ENCODE results near the gene CLCN7.

CLCN7 gene

DNA sequence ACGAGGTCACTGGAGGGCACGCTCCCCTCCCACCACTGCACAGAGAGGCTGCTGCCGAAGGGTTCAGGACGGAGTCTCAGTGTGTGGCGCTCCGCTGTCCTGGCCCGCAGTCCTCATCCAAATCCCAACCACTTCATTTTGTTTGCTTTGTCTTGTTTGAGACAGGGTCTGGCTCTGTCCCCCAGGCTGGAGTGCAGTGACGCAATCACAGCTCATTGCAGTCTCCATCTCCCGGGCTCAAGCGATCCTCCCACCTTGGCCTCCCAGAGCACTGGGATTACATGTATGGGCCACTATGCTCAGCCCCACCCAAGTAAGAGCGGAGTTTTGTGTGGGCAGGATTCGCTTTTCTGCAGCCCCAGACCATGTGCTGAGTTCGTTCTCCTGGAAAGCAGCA, 73.1 kb downstream of the CLCN7 start:
- DNase-seq (ENCODE audit: low read depth in 2 of 2): no peak

DNA sequence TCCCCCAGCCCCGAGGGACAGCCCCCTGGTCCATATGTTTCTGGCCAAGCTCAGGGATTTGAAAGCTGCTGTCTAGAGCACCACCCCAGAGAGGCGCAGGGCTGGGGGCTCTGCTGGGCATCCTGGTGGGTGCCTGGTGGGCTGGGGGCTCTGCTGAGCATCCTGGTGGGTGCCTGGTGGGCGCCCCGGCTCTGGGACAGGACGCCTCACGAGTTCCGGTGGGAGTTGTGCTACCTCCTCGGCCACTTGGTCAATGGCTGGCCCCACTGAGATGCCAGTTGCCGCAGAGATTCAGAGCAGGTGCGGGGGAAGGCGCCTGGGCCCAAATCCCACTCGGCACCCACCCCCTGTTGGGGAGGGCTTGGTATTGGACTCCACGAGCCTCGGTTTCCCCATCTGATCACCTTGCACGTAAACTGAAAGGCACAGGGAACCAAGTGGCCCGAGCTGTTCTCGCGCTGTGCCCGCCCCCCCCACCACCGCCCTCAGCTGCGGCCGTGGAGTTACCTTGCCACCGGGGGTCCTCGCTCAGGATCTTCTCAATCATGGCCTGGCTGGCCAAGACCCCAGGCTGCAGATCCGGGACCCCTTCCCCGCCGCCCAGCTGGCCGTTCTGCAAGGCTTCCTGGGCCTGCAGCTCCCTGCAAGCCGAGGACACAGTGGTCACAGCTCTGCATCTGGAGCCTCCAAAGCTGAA, 73.6 kb downstream of the CLCN7 start:
- DNase-seq (ENCODE audit: low read depth in 2 of 2): no peak

DNA sequence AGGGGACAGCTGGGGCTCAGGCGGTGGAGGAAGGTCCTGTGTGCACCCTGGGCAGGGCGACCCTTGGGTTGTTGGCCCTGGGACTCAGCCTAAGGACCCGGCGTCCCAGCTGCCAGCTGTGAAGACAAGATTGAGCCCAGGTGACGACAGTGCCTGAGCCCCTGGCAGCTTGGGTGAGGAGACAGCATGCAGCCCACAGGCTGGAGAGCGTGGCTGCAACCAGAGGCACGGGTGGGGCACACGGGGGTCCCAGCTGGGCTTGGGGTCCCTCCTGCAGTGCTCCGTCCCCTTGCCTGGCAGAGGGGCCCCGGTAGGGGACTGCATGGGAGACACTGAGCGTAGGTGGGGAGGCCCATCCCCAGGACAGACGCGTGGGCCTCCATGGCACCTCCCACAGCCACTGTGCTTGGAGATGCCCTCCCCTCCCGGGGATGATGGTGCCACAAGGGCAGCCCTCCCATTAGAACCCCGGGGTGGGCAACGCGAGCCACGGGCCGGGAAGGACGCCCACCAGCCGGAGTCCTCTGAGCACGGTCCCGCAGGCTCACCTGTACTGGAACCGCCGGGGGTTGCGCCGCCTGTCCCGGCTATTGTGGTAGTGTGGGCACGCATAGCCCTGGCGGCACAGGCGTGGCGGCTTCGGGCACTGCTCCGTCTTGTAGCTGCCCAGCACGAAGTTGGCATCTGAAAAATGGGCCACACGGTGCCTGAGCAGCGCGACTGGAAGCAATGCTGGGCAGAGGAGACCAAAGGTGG, 75.8 kb downstream of the CLCN7 start:
- DNase-seq (ENCODE audit: low read depth in 2 of 2): no peak

DNA sequence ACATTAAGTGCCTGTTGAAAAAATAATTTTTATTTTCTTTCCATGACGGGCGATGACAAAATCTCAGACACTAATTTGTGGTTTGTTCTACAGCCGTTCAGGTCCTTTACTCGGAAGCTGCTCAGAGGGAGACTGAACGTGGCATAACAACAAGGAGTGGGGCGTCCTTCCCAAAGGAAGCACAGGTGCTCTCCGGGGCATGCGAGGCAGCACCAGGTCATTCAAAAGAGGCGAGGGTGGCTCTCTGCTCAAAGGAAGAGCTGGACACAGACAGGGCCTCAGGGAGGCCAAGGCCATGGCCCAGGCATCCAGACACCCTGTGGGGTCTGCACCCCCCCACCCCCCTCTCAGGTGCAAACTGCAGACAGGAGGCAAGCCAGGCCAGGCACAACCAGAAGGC, 76.5 kb downstream of the CLCN7 start:
- no peak for DNase-seq (ENCODE audit: low read depth in 2 of 2)

DNA sequence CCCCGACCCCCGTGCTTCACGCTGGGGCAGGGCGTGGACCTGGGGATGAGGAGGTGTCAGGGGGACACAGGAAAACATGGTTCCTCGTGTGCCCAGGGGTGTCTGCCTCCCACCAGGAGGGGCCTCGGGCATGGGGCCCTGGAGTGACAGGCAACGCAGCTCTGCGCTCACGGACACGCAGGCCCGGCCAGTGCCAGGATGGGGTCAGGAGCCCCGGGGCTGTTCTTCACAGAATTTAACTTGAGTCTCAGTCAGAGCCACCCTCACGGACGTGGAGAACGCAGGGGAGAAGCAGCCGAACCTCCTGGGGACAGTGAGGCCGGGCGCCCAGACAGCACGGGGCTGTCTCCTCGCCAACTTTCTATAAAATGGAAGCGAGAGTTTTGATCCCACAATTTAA, 77.0 kb downstream of the CLCN7 start:
- DNase-seq (ENCODE audit: low read depth in 2 of 2): no peak

DNA sequence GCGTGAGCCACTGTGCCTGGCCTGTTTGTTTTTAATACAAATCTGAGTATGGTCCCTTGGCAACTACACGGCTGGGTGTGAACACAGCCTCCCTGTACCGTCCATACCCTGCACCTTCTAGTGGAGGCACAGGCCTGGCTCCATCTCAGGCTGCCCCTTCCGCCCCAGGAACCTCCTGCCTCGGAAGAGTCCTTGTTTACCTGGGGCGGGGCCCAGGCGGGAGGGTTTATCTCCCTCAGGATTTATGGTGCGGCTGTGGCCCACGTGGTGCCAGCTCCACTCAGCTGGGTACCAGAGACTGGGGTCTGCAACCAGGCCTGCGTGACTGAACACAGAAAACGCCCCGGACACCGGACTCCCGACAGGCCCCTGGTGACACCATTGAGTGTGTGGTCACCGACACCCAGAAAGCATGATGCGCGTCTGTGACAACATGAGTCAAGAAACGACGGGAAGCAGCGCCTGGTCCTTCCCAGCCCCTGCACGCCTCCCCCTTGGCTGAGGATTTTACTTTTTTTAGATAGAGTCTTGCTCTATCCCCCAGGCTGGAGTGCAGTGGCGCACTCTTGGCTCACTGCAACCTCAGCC, 79.3 kb downstream of the CLCN7 start:
- no peak for DNase-seq (ENCODE audit: low read depth in 2 of 2)
